SK-N-SH (cell line): ENCODE results near the gene CHST11. TPM values are rescaled to one million over a fixed set of nuclear protein-coding genes. Genes with fewer than 3 reads are reported as not detected.

ENCODE experiments used
- CTCF ChIA-PET: fragments of 300-600, 350-600 bp; formaldehyde crosslinking; extraction: SDS; loops from one replicate; lab custom pipeline; 2021; lab: Yijun Ruan, JAX
- POLR2A ChIA-PET: fragments of 350-600 bp; sonication (Branson Sonifier 250); formaldehyde crosslinking; extraction: SDS; loops from one replicate; lab custom pipeline; 2020; ENCODE audit warnings: antibody characterized with exemption, inconsistent platforms; lab: Yijun Ruan, JAX
- DNase-seq: peaks from one replicate; pipeline ENCODE4 v3.0.0; 2012
- H2AFZ ChIP-seq: fragments of 200-600 bp; sonication (generic); 2 replicates; pipeline ENCODE4 v1.8.1; 2016; ENCODE audit warnings: antibody characterized with exemption, mild to moderate bottlenecking, low read depth
- H3F3A ChIP-seq: fragments of 200-600 bp; sonication (generic); replicated peaks from 2 replicates; pipeline ENCODE3; 2016; ENCODE audit warnings: antibody characterized with exemption, mild to moderate bottlenecking; ENCODE audit not compliant: insufficient read depth
- H3K27ac ChIP-seq, 2 experiments: fragments of 200-500 bp in 1 of 2; fragments of 200-600 bp in 1 of 2; sonication (Bioruptor generic) in 1 of 2; sonication (generic), shearing (Covaris generic) in 1 of 2; 2 replicates each; pipeline versions ENCODE4 v1.5.1 to v1.6.1; 2014 to 2016; ENCODE audit warnings: low read depth in 2 of 2, inconsistent platforms in 1 of 2, low read length in 1 of 2, mild to moderate bottlenecking in 1 of 2, mixed read lengths in 1 of 2
- H3K27me3 ChIP-seq: fragments of 200-600 bp; sonication (generic), shearing (Covaris generic); 2 replicates; pipeline ENCODE4 v1.6.1; 2016; ENCODE audit warnings: mixed run types; ENCODE audit not compliant: insufficient read depth
- H3K36me3 ChIP-seq, 2 experiments: fragments of 200-500 bp in 1 of 2; fragments of 200-600 bp in 1 of 2; sonication (Bioruptor generic) in 1 of 2; sonication (generic) in 1 of 2; replicated peaks in 1 of 2; 2 replicates each; pipeline versions ENCODE3 to v1.5.1; 2014 to 2016; ENCODE audit warnings: low read length in 1 of 2, mild to moderate bottlenecking in 1 of 2; ENCODE audit not compliant: insufficient read depth in 2 of 2, control insufficient read depth in 1 of 2
- H3K4me1 ChIP-seq, 2 experiments: fragments of 200-500 bp in 1 of 2; fragments of 200-600 bp in 1 of 2; sonication (Bioruptor generic) in 1 of 2; sonication (generic), shearing (Covaris generic) in 1 of 2; 2 replicates each; pipeline versions ENCODE4 v1.5.1 to v1.6.1; 2014 to 2016; ENCODE audit warnings: low read depth in 1 of 2, low read length in 1 of 2, mixed run types in 1 of 2; ENCODE audit not compliant: insufficient read depth in 2 of 2, control insufficient read depth in 1 of 2
- H3K4me2 ChIP-seq: fragments of 200-600 bp; sonication (generic), shearing (Covaris generic); 2 replicates; pipeline ENCODE4 v1.6.1; 2017; ENCODE audit warnings: mixed run types
- H3K4me3 ChIP-seq, 2 experiments: fragments of 200-500 bp in 1 of 2; fragments of 200-600 bp in 1 of 2; sonication (Bioruptor generic) in 1 of 2; sonication (generic), shearing (Covaris generic) in 1 of 2; 2 replicates each; pipeline versions ENCODE4 v1.5.1 to v1.8.1; 2014 to 2016; ENCODE audit warnings: low read depth in 2 of 2, inconsistent platforms in 1 of 2, low read length in 1 of 2, mild to moderate bottlenecking in 1 of 2, mixed read lengths in 1 of 2, moderate library complexity in 1 of 2
- H3K79me2 ChIP-seq: fragments of 200-600 bp; sonication (generic); 2 replicates; pipeline ENCODE4 v1.8.1; 2017; ENCODE audit warnings: mild to moderate bottlenecking; ENCODE audit not compliant: insufficient read depth
- H3K9ac ChIP-seq: fragments of 200-600 bp; sonication (generic); 2 replicates; pipeline ENCODE4 v1.6.1; 2017; ENCODE audit warnings: mixed run types
- H3K9me2 ChIP-seq: fragments of 200-600 bp; sonication (generic); 2 replicates; pipeline ENCODE4 v1.6.1; 2017; ENCODE audit warnings: mixed run types
- H3K9me3 ChIP-seq: fragments of 200-600 bp; sonication (generic); 2 replicates; pipeline ENCODE4 v1.6.1; 2017; ENCODE audit warnings: mixed run types, mild to moderate bottlenecking, moderate library complexity
- H4K20me1 ChIP-seq: fragments of 200-600 bp; sonication (generic); 2 replicates; pipeline ENCODE4 v1.6.1; 2017; ENCODE audit warnings: mild to moderate bottlenecking, mixed run types; ENCODE audit not compliant: insufficient read depth
- EZH2phosphoT487 ChIP-seq: fragments of 200-600 bp; sonication (generic); IDR thresholded peaks from 2 replicates; pipeline ENCODE4 v1.6.1; 2017; ENCODE audit warnings: low read depth, mixed run types, mild to moderate bottlenecking, antibody characterized with exemption, moderate library complexity, borderline replicate concordance
- FOSL2 ChIP-seq: IDR thresholded peaks from 2 replicates; pipeline ENCODE4 v1.4.0; 2012; ENCODE audit warnings: low read depth, mild to moderate bottlenecking, moderate library complexity, borderline replicate concordance
- GABPA ChIP-seq: IDR thresholded peaks from 2 replicates; pipeline ENCODE4 v1.4.0; 2012; ENCODE audit warnings: low read depth, mild to moderate bottlenecking
- IRF3 ChIP-seq: fragments of 150-350 bp; IDR thresholded peaks from 2 replicates; pipeline ENCODE4 v1.6.1; 2016; ENCODE audit warnings: mild to moderate bottlenecking, low read depth, low read length
- JUND ChIP-seq: IDR thresholded peaks from 2 replicates; pipeline ENCODE4 v1.4.0; 2012
- MEF2A ChIP-seq: IDR thresholded peaks from 2 replicates; pipeline ENCODE4 v1.4.0; 2012; ENCODE audit warnings: low read depth, borderline replicate concordance
- MXI1 ChIP-seq: IDR thresholded peaks from 2 replicates; pipeline ENCODE4 v1.6.1; 2012; ENCODE audit warnings: mild to moderate bottlenecking, low read depth, low read length, improper control_type of control experiment
- NFIC ChIP-seq: IDR thresholded peaks from 2 replicates; pipeline ENCODE4 v1.4.0; 2012; ENCODE audit warnings: borderline replicate concordance
- POLR2AphosphoS5 ChIP-seq: IDR thresholded peaks from 2 replicates; pipeline ENCODE4 v1.6.1; 2012; ENCODE audit warnings: low read depth, low read length
- RAD21 ChIP-seq: IDR thresholded peaks from 2 replicates; pipeline ENCODE4 v1.6.1; 2012; ENCODE audit warnings: mild to moderate bottlenecking, low read length
- RCOR1 ChIP-seq: fragments of 150-350 bp; IDR thresholded peaks from 2 replicates; pipeline ENCODE4 v1.6.1; 2017; ENCODE audit warnings: antibody characterized with exemption, low read length
- REST ChIP-seq: IDR thresholded peaks from 2 replicates; pipeline ENCODE4 v1.6.1; 2012; ENCODE audit warnings: mild to moderate bottlenecking, low read depth, low read length, moderate library complexity
- RXRA ChIP-seq: IDR thresholded peaks from 2 replicates; pipeline ENCODE4 v1.4.0; 2012; ENCODE audit warnings: low read depth, mild to moderate bottlenecking, borderline replicate concordance
- TAF1 ChIP-seq: IDR thresholded peaks from 2 replicates; pipeline ENCODE4 v1.6.1; 2012; ENCODE audit warnings: low read depth, mild to moderate bottlenecking, low read length, moderate library complexity, borderline replicate concordance
- TCF12 ChIP-seq: IDR thresholded peaks from 2 replicates; pipeline ENCODE4 v1.4.0; 2012
- TEAD4 ChIP-seq: IDR thresholded peaks from 2 replicates; pipeline ENCODE4 v1.4.0; 2012; ENCODE audit warnings: mild to moderate bottlenecking, borderline replicate concordance; ENCODE audit not compliant: insufficient read depth
- WGBS: methylation state at CpG from one replicate; pipeline ENCODE4 v1.1.6; 2017; ENCODE audit warnings: low lambda C conversion rate; 5-methylcytosine and 5-hydroxymethylcytosine counted together
- polyA plus RNA-seq, 3 experiments: library from polyadenylated mRNA; depleted of rRNA; stranded (reverse); fragments of >200 nt; gene quantifications; 2 replicates each; pipeline ENCODE4 v1.2.3, GENCODE V29; 2012
- TF ChIP-seq, protein P1 (sequence below): IDR thresholded peaks from 2 replicates; pipeline ENCODE4 v1.4.0; 2012; ENCODE audit warnings: low read depth, borderline replicate concordance
- TF ChIP-seq, protein P2 (sequence below): fragments of 150-350 bp; IDR thresholded peaks from 2 replicates; pipeline ENCODE4 v1.6.1; 2017; ENCODE audit warnings: antibody characterized with exemption, low read length, low read depth, borderline replicate concordance

CHST11 gene
- polyA plus RNA-seq, 1 of the 3 experiments (the other 2 are of a cell fraction): 18.6 TPM

DNA sequence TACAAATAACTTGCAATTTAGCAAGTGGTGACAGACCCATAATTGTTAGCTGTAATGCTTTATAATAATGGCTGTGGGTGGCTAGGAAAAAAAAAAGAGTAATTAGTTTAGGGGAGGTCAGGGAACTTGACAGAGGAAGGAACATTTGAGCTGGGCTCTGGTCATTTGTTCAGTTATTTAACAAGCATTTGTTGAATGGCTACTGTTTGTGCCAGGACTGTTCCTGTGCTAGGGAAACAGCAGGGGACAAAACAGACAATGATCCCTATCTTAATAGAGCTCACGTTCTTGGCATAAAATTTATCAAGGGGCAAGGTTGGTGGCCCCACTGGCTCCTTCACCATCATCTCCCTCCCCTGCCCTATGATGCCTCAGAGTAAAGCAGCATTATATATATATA is 18.5 kb downstream of the CHST11 start:
- H3K4me3 ChIP-seq: no peak overlapping the region
- WGBS: 75% methylated on average over 1 of the region's 1 CpG
- CTCF ChIA-PET: no interaction called here

More for the DNA sequence above, 18.5 kb downstream of the CHST11 start:
- no peaks in the 10 kb centered on the region for H3K79me2 ChIP-seq
- POLR2A ChIA-PET: no interaction called here
- H3K9ac ChIP-seq: no peak overlapping the region
- H3K9me2 ChIP-seq: no peaks in the 10 kb centered on the region
- H3K36me3 ChIP-seq: no peaks in the 10 kb centered on the region
- no peak overlapping the region for H2AFZ ChIP-seq
- no peak for TF ChIP-seq TEAD4
- no peak for TF ChIP-seq TCF12
- TF ChIP-seq FOSL2: no peak
- no peak for TF ChIP-seq NFIC
- no peak for TF ChIP-seq JUND
- no peak for TF ChIP-seq IRF3
- TF ChIP-seq POLR2AphosphoS5: no peak
- TF ChIP-seq MXI1: no peak
- no peak for TF ChIP-seq RXRA
- no peak for TF ChIP-seq GABPA
- TF ChIP-seq MEF2A: no peak
- TF ChIP-seq RCOR1: no peak
- no peak for TF ChIP-seq REST
- TF ChIP-seq, protein P1, sequence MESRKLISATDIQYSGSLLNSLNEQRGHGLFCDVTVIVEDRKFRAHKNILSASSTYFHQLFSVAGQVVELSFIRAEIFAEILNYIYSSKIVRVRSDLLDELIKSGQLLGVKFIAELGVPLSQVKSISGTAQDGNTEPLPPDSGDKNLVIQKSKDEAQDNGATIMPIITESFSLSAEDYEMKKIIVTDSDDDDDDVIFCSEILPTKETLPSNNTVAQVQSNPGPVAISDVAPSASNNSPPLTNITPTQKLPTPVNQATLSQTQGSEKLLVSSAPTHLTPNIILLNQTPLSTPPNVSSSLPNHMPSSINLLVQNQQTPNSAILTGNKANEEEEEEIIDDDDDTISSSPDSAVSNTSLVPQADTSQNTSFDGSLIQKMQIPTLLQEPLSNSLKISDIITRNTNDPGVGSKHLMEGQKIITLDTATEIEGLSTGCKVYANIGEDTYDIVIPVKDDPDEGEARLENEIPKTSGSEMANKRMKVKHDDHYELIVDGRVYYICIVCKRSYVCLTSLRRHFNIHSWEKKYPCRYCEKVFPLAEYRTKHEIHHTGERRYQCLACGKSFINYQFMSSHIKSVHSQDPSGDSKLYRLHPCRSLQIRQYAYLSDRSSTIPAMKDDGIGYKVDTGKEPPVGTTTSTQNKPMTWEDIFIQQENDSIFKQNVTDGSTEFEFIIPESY: no peak
- no peak for TF ChIP-seq EZH2phosphoT487
- TF ChIP-seq RAD21: no peak
- TF ChIP-seq TAF1: no peak
- TF ChIP-seq, protein P2, sequence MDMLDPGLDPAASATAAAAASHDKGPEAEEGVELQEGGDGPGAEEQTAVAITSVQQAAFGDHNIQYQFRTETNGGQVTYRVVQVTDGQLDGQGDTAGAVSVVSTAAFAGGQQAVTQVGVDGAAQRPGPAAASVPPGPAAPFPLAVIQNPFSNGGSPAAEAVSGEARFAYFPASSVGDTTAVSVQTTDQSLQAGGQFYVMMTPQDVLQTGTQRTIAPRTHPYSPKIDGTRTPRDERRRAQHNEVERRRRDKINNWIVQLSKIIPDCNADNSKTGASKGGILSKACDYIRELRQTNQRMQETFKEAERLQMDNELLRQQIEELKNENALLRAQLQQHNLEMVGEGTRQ: no peak
- H3K27ac ChIP-seq: no peak overlapping the region
- H3K4me1 ChIP-seq: no peaks in the 10 kb centered on the region
- H3K4me2 ChIP-seq: no peak overlapping the region
- no peaks in the 10 kb centered on the region for H3K27me3 ChIP-seq
- H3F3A ChIP-seq: peaks cover 3% of the 10 kb centered on the region
- DNase-seq: no peak
- H3K9me3 ChIP-seq: no peaks in the 10 kb centered on the region
- H4K20me1 ChIP-seq: no peaks in the 10 kb centered on the region
